Stimulated activated CD8-positive, alpha-beta memory T cell treated with anti-CD3 and anti-CD28 coated beads, Interleukin-7, amount 100 ng/mL, for 4 hours (primary cell): Measurements from ENCODE around the gene DLX4.

Source experiments
- DNase-seq, 2 donors: peaks; one replicate each; pipeline ENCODE4 v3.0.0-alpha.2; 2020; ENCODE audit warnings: low read depth in 2 of 2

The DLX4 gene, protein sequence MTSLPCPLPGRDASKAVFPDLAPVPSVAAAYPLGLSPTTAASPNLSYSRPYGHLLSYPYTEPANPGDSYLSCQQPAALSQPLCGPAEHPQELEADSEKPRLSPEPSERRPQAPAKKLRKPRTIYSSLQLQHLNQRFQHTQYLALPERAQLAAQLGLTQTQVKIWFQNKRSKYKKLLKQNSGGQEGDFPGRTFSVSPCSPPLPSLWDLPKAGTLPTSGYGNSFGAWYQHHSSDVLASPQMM

DNA sequence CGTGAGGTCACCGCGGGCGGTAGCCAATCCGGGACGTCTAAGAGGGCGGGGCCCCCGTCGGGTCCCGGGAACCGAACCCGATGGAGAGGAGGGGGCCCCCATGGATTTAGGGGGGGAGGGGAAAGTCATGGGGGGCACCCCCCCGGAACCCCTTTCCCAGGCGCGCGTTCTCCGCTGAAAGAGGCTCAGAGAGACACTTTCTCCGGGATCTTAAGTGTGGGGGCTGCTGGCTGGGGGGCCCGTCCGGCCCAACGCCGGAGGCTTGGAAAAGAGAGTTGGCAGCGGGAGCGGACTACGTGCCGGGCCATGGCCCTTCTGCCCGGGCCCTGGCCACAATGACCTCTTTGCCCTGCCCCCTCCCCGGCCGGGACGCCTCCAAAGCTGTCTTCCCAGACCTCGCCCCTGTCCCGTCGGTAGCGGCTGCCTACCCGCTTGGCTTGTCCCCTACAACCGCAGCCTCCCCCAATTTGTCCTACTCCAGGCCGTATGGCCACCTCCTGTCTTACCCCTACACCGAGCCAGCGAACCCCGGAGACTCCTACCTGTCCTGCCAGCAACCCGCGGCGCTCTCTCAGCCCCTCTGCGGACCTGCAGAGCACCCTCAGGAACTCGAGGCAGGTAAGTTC is at the start of gene DLX4:
TSS of gene DLX4 (plus strand) at position 57 of the 626 bp plus-strand sequence. CDS start at position 336, 279 bp downstream.
- no peak for DNase-seq

DNA sequence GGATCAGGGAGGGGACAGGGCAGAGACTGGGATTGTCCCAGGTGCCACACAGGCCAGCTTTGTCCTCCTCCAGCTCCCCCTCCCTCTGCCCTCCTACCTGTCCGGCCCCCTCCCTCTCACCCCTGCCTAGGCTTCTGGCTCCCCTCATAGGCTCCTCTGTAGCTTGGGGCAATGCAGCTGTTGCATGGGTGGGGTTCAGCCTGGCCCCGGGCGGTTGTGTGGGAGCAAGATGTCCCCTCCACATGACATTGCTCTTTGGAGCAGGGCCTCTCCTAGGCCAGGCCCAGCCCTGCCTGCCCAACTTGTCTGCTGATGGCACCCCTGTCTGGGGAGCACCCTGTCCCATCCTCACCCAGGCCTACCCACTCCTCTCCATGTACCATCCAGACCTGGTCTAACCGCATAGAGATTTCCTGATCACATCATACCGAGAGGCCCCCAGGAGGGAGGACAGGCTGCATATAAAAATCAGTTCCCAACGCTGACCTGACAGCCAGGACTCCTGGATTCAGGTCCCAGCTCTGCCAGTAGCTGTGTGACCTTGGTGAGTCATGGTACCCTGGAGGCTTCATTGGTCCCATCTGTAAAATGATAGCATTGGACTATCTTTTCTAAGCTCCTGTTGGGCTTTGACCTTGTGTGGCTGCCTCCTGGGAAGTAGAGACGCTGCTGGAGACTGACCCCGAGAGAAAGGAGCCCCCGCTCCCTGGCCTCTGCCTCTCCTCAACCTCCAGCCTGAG is 48.8 kb upstream of the DLX4 start:
- no peak for DNase-seq

DNA sequence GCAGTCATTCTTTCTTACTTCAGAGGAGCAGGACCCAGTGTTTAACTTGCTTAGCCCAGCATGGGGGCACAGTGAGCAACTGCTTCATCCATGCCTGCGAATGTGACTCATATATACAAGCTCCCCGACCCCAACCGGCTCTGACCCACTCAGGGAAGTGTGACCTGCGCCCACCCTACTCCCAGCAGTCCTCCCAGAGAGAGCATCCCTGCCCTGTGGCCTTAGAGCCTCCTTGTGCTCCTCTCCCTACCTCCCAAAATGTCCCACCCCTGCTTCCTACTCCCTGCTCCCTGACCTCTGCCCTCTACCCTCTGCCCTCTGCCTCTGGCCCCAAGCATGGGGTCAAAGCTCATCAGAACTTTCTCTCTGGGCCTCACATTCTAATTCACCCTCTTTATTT is 46.9 kb upstream of the DLX4 start:
- no peak for DNase-seq

DNA sequence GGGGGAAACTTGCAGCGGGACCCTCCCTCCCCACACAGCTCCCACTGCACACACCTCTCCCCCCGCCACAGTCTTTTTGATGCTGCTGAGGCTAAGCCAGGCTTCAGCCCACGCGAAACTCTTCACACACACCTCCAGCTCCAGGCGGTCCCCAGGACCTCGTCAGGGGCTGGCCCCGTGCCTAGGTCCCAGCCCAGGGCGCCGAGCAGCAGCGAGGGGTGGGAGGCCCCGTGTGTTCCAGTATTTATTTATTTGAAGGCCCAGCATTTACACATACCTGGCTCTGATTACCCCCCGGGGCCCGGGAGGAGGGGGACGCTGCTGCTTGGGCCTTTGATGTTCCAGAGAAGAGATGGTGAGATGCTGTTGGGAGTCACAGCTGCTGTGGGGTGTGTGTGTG is 44.9 kb upstream of the DLX4 start:
- DNase-seq: no peak

DNA sequence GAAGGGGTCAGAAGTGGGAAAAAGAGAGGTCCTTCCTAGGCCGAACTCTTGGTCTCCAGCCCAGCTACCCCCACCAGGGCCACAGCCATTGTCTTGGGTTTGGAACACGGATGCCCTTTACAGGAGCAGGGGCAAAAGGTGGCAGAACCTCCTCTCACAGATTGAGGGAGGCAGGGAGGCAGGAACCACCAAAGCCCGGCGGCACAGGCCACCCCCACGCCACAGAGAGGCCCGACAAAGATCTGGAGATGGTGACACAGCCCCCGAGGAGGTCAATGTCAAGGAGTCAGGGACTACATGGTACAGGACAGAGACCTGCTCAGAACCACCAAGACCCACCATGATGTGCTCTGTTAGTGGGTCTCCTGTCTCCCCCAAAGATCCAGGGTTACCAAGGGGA is 44.4 kb upstream of the DLX4 start:
- DNase-seq: no peak

DNA sequence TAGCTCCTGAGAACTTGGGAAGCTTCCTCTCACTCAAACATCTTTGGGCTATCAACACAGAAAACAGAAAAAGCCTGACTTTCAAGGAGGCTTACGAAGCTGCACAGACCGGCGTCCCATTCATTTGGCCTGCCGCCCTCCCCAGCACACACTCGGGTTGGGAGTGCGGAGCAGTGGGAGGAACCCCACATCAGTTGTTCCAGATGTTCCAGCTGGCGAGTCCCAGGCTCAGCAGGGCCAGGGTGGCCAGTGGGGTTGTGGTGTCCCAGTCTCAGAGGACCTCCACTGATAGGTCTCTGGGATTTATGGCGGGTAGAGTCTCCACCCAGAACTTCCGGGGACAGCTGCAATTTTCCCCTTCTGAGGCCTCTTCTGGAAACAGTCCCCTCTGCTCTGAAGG is 43.1 kb upstream of the DLX4 start:
- DNase-seq: no peak

DNA sequence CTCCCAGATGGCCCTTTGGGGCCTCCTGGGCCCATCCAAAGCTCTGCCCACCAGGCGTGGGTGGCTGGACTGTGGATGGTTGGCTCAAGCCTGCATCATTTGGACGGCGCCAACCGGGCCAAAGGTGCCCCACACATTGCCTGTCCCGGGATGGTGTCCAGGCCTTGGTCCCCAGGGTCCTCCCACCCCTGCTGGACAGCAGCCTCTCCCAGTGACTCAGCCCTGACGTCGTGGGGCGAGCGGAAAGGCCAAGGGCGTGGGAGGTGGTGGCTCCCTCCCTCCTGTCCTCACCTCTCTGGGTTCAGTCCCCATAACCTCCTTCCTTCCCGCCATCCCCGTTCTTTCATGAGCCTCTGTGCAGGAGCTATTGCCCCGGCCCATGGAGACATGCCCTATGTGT is 42.1 kb upstream of the DLX4 start:
- DNase-seq: no peak

DNA sequence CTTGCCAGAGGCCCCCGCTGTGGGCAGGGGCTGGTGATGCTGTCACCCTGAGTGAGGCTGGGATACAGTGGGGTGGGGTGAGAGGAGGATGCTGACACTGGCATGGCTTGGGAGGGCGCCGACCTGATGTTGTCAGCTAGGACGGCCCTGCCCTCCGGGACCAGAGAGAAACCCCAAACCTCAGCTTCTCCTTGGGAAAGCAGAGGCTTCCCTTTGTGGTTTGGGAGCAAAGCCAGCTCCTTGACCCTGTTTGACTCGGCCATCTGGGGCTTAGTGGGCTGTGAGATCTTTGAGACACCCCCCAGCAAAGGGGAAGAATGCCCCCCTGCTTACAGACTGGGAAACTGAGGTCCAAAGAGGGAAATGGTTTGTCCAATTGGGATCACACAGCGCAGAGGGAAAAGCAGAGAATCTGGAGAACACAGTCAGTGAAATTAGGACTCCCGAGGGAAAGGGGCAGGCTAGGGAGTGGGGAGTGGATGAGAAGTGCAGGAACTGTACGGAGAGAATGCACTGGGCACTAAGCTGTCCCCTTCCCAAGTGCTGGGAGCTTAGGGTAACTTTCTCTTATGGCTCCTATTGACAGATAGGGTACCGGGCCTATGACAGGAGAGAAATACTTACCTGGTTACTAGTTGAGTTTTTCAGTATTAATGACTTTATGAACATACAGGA is 40.7 kb upstream of the DLX4 start:
- DNase-seq: no peak

DNA sequence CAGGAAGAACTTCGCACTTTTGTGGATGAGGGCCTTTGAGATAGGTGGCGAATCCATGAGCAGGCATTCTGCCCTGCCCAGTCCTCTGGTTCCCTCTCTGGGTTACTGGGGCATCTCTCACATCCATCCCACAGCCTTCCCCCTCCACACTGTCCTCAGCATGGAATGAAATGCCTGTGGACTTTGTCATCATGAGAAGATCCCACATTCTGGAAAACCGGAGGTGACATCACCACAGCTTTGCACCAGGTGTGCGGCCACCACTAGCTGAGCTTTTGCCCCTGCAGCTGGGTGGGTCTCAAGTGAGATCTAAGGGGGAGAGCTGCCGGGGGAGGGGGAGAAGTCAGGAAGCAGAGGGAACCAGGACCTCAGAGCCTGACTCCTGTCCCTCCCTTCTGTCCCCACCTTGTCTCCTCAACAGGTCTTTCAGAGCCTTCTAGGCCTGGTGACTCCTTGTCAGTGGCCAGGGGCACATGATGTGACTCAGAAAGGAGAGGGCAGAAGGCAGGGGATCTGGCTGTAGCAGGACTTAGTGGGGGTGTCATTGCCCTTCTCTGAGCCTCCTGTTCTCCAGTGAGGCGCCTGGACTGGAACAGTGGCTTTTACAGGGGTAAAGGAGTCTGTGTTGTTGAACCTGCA is 40.0 kb upstream of the DLX4 start:
- DNase-seq: no peak

DNA sequence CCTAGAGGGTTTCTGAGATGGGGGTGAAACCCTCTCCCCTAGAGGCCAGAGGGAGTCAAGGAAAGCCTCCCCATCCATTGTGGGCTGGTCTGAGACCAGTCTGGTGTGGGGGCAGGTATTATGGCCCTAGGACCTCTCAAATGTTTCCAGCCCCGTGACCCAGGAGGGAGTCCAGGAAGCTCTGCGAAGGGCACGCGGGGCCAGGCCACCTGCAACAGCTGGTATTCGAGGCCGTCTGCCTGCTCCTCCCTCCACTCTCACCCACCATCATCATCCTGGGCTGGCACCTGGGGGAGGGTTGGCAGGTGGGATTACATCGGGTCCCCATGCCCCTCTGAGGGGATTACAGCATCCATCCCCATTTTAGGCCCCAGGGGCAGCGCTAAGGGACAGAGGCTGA is 38.1 kb upstream of the DLX4 start:
- DNase-seq: no peak

DNA sequence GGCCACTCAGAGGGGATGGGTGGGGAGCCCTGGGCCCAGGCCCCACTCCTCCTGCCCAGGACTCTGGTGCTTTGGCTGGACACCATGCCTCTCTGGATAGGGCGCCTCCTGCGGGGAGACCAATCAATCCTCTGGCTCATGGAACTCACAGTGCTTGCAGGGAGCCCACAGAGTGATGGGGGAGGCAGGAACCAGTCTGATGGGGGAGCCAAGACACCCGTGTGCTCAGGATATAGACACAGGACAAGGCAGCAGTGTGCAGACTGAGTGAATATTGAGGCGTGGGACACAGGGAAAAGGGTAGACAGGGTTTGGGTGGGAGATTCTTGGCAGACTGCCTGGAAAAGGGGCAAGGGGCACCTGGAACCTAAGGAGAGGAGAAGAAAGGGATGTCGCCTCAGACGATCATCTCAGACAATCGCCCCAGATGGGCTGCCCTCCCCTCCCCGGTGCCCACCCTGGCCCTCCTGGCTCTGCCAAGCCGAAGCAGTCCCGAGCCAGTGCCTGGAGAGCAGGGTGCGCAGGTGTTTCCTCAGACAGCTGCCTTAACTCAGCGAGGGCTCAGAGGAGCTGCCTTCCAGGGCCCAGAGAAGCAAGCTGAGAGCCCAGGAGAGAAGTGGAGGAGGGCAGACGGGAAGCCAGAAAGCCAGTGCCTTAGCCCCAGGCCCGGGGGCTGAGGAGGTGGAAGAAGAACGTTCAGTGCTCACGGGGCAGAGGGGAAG is 37.4 kb upstream of the DLX4 start:
- DNase-seq: no peak

DNA sequence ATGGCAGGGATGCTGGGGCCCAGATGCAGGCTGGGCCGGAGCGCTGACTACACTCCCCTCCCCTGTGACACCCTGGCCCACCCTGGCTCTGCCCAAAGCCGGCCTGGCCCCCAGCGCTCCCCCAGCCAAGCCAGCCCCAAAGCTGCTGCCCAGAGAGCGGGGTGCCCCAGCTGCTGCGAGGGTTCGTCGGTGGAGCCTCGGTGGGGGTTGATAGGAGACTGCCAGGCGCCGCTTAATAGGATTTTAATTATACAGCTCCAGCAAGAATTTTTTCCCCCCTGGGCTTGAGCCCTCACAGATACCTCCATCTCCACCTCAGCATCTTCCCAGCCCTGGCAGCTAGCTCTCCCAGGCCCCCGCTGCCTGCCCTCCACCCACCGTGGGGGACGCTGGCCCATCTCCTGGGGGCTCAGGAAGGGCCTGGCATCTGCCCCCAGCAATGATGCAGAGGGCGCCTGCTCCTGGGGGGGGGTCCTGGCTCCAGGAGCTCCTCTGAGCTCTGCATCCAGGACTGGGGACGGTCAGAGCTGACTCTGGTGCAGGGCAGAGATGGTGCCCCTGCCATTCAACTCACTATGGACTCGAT is 36.8 kb upstream of the DLX4 start:
- DNase-seq: no peak

DNA sequence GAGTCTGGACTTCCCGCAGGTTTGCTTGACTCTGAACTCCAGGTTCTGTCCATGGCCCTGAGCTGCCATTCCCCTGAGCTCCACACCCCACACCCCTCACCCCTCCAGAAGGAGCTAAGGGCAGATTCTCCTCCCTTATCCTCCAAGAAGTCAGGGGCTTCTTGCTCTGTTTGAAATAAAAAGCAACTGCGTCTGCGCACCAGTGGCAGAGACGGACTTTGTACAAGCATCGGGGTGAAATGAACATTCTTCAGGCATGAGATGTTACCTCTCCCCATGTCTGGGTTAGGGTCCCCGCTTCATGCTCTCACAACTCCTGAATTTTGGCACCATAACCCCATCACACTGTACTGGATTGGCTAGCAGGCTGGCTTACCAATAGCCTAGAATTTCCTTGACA is 36.1 kb upstream of the DLX4 start:
- no peak for DNase-seq

DNA sequence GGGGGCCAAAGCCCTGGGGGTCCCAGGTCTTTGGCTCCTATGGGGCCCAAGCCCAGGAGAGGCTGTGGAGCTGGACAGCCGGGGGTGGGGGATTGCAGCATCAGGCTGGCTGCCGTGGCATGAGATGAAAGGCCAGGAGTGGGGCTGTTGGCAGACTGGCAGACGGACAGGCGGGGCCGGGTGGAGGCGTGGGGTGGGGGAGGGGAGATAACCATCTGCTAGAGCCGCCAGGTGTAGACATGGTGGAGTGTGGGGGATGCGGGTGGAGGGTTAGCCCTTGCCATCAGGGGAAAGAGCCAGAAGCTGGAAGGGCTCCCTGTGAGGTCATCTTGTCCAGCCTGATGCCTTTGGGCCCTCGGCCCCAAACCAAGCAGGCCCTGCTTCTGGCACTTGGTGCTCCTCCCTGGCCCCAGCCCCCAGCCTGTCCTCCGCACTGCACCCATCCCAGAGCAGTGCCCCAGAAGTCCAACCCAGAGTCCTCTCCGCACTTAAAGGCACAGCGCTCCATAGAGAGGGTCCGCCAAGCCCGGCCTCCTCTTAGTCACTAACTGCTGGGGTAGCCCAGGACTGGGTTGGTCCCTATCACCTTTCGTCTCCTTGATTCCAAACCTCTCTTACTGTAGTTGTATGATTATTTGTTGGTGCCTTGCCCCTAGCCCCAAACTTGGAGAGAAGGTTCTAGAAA is 33.3 kb upstream of the DLX4 start:
- no peak for DNase-seq

DNA sequence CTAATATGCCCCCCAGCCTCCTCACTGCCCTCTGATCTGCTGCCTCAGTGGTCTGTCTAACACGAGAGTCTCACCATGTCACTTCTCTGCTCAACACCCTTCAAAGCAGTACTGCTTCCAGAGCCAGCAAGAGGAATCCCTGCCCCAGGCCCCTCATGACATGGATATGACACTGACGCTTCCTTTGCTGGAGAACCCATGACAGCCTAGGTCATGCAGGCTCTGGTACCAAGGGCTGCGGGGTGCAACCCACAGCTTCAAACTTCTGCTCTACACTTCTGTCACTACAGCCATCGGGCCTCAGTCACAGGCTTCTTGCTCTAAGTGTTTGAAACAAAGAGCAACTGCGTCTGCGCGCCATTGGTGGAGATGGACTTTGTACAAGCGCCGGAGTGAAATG is 32.6 kb upstream of the DLX4 start:
- no peak for DNase-seq

DNA sequence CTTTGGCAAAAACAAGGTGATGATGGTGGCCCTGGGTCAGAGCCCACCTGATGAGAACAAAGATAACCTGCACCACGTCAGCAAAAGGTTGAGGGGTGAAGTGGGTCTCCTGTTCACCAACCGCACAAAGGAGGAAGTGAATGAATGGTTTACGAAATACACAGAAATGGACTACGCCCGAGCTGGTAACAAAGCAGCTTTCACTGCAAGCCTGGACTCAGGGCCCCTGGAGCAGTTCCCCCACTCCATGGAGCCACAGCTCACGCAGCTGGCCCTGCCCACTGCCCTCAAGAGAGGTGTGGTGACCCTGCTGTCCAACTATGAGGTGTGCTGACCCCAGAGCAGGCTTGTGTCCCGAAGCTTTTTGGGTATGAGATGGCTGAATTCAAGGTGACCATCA is 29.7 kb upstream of the DLX4 start:
- DNase-seq: no peak

DNA sequence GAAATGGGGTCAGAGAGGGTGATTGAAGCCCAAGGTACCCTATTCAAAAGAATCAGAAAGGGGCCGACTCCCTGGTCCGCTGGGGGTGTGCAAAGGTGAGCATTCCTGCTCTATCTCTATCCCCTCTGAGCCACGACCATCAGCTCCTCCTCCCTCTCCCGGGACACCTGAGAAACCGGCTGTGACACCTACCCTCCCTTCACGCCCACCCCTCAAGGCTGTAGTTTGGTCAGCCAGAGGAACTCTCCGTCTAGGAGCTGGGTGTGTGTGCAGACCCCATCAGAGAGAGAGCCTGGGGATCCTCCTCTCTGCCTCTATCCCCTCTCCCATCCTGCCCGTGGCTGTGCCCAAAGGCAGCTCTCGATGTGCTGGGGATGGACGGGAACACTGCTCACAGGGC is 27.6 kb upstream of the DLX4 start:
- no peak for DNase-seq

DNA sequence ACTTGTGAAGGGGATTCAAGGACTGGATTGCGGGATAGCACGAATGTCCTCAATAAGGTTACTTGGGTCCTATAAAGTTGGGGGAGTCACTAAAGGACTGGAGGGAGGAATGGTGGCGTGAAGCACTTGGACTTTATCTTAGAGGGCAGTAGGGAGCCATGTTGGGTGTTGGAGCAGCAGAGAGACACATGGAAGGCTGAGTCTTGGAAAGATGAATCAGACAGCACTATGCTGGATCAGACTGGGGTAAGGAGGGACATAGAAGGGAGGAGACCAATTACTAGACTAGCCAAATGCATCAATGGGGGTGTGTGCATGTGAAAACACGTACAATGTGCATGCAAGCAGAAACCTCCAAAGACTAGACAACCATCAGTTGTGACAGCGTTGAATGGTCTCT is 26.0 kb upstream of the DLX4 start:
- DNase-seq: no peak

DNA sequence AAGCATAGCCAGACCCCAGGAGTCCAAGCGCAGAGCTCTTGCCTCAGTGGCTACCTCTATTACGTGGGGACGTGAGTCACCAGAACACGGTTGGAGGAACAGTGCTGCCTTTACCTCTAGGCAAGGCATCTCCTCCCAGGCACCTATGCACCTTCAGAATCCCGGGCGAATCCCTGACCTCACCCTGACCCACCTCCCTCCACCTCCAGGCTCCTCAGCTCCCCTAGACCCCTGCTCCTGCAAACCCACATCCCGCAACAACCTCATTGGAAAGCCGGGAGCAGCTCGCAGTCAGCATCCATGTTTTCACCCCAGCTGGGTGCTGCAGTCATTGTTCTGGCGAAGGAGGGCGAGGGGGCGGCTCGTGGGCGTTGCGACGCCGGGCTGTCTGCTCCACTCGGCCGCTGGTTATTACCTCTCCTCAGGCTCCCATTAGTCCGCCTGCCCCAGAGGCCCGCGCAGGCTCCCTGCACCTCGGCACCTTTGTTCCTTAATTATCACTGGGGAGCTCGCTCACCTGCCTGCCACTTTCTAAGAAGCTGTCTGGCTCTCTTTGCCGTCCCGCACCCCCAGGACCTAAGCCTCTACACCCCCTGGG is 24.6 kb upstream of the DLX4 start:
- no peak for DNase-seq

DNA sequence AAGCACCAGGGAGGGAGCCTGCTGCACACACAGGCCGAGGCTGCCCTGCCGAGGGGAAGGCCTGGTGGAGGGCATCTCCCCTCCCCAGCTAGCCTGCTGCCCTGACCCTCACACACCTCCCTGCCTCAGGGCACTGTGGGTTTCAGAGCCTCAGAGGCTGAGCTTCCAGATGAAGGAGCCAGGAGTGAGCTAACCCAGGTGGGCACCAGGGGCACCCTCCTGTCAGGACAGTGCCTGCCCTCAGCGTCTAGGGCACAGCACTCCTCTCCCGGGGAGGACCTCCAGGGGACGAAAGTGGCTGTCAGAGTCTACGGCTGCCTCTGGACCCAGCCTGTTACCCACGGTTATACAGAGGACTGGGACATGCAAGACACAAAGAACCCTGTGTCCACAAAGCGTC is 22.8 kb upstream of the DLX4 start:
- no peak for DNase-seq
